ENCODE data around the gene OPCML. TPM values are rescaled to one million over a fixed set of nuclear protein-coding genes. Genes with fewer than 3 reads are reported as not detected.

OPCML gene
- polyA plus RNA-seq, 1 donor from 2014 or later, result 11.6 TPM

- H3K4me2 ChIP-seq (ENCODE audit: low read length), result no peak overlapping the region
- no peak overlapping the region for H3K27ac ChIP-seq (ENCODE audit: low read length)
- no peaks in the 10 kb centered on the region for H3K9me2 ChIP-seq (ENCODE audit: insufficient read depth, low read length)
- H3K9ac ChIP-seq (ENCODE audit: low read length), result no peak overlapping the region
- H2AFZ ChIP-seq (ENCODE audit: low read depth, low read length), result no peak overlapping the region
- H3K4me3 ChIP-seq (ENCODE audit: low read length), result no peak overlapping the region
- H3K79me2 ChIP-seq (replicated peaks; ENCODE audit: insufficient read depth, low read length), result no peaks in the 10 kb centered on the region
- no peaks in the 10 kb centered on the region for H3F3A ChIP-seq (ENCODE audit: insufficient read depth, low read length, poor library complexity, severe bottlenecking)
- TF ChIP-seq POLR2AphosphoS5 (IDR thresholded peaks at IDR 0.05) (no peak), REST (IDR thresholded peaks at IDR 0.05; ENCODE audit: borderline replicate concordance) (no peak), SMC3 (conservative IDR thresholded peaks at IDR 0.05; ENCODE audit: poor library complexity) (no peak), RAD21 (conservative IDR thresholded peaks at IDR 0.05) (no peak), EZH2 (IDR thresholded peaks at IDR 0.05; ENCODE audit: borderline replicate concordance, insufficient read depth, low read length, poor library complexity, severe bottlenecking) (no peak), MXI1 (conservative IDR thresholded peaks at IDR 0.05; ENCODE audit: poor library complexity, severe bottlenecking) (no peak), TAF1 (IDR thresholded peaks at IDR 0.05; ENCODE audit: low read depth) (no peak), EP300 (conservative IDR thresholded peaks at IDR 0.05; ENCODE audit: poor library complexity, severe bottlenecking) (no peak), CTCF (IDR thresholded peaks at IDR 0.05; ENCODE audit: poor library complexity, severe bottlenecking) (no peak)
- H3K36me3 ChIP-seq (ENCODE audit: insufficient read depth, low read length), result no peaks in the 10 kb centered on the region
- H4K20me1 ChIP-seq (ENCODE audit: insufficient read depth), result no peaks in the 10 kb centered on the region
- H3K27me3 ChIP-seq (ENCODE audit: insufficient read depth, low read depth, low read length), result no peaks in the 10 kb centered on the region
- H3K9me3 ChIP-seq (ENCODE audit: low read length), result no peaks in the 10 kb centered on the region
These were observed 90.2 kb downstream of the OPCML start for GRCh38 chr11:133441964-133442660.

- Histone ChIP-seq H3F3A (ENCODE audit: insufficient read depth, low read length, poor library complexity, severe bottlenecking) (no peaks in the 10 kb centered on the region), H3K9me2 (ENCODE audit: insufficient read depth, low read length) (no peaks in the 10 kb centered on the region), H3K27ac (ENCODE audit: low read length) (no peak overlapping the region), H3K4me2 (ENCODE audit: low read length) (no peak overlapping the region), H3K9me3 (ENCODE audit: low read length) (no peaks in the 10 kb centered on the region), H3K27me3 (ENCODE audit: insufficient read depth, low read depth, low read length) (no peaks in the 10 kb centered on the region), H3K36me3 (ENCODE audit: insufficient read depth, low read length) (no peaks in the 10 kb centered on the region), H3K4me3 (ENCODE audit: low read length) (no peak overlapping the region), H3K9ac (ENCODE audit: low read length) (no peak overlapping the region), H2AFZ (ENCODE audit: low read depth, low read length) (no peak overlapping the region), H3K79me2 (replicated peaks; ENCODE audit: insufficient read depth, low read length) (no peaks in the 10 kb centered on the region), H4K20me1 (ENCODE audit: insufficient read depth) (no peaks in the 10 kb centered on the region)
- TF ChIP-seq EZH2 (IDR thresholded peaks at IDR 0.05; ENCODE audit: borderline replicate concordance, insufficient read depth, low read length, poor library complexity, severe bottlenecking), result no peak
- no peak for TF ChIP-seq TAF1 (IDR thresholded peaks at IDR 0.05; ENCODE audit: low read depth)
- TF ChIP-seq RAD21 (conservative IDR thresholded peaks at IDR 0.05), result no peak
These were observed 106.3 kb downstream of the OPCML start for GRCh38 chr11:133425992-133426391.
